T-helper 17 cell (primary cell): Measurements from ENCODE around the gene MRC2. TPM values are rescaled to one million over a fixed set of nuclear protein-coding genes. Genes with fewer than 3 reads are reported as not detected.
"Not testable (repeated sequence)": the region's sequence is repeated elsewhere in the genome, so short reads cannot be mapped to it uniquely, and the experiment has no call there.

ENCODE experiments used
- ATAC-seq: fragments of 150-1000 bp; cut with Tn5 transposase; 2 replicates; pipeline ENCODE4 v1.10.0; 2021; ENCODE audit warnings: mild to moderate bottlenecking, moderate library complexity
- DNase-seq, 3 donors: peaks; one replicate each; pipeline versions ENCODE4 v3.0.0 to v3.0.0-alpha.2; 2020 to 2021
- H3K9me3 ChIP-seq: one replicate; pipeline ENCODE4 v1.7.0; 2013; ENCODE audit warnings: low read length, mild to moderate bottlenecking; ENCODE audit not compliant: control insufficient read depth, poor library complexity, severe bottlenecking
- H3K27ac Mint-ChIP-seq: one replicate; pipeline ENCODE4 v1.8.0; 2022; ENCODE audit warnings: mild to moderate bottlenecking, moderate library complexity, mixed read lengths
- H3K27me3 Mint-ChIP-seq: one replicate; pipeline ENCODE4 v1.8.0; 2022; ENCODE audit warnings: mixed read lengths
- H3K36me3 Mint-ChIP-seq: one replicate; pipeline ENCODE4 v1.8.0; 2022; ENCODE audit warnings: low read depth, mixed read lengths
- H3K4me1 Mint-ChIP-seq: one replicate; pipeline ENCODE4 v1.8.0; 2022; ENCODE audit warnings: mild to moderate bottlenecking, mixed read lengths
- H3K4me3 Mint-ChIP-seq: one replicate; pipeline ENCODE4 v1.8.0; 2022; ENCODE audit warnings: mild to moderate bottlenecking, moderate library complexity, mixed read lengths
- total RNA-seq, 4 donors: library from RNA in 2 of 4; stranded (reverse) in 2 of 4; gene quantifications; one replicate each; pipeline ENCODE4 v1.2.3 and lab custom pipeline; 2022 to 2026

MRC2 gene
- total RNA-seq, 2 donors from 2014 or later: 4.3 to 4.4 TPM

DNA sequence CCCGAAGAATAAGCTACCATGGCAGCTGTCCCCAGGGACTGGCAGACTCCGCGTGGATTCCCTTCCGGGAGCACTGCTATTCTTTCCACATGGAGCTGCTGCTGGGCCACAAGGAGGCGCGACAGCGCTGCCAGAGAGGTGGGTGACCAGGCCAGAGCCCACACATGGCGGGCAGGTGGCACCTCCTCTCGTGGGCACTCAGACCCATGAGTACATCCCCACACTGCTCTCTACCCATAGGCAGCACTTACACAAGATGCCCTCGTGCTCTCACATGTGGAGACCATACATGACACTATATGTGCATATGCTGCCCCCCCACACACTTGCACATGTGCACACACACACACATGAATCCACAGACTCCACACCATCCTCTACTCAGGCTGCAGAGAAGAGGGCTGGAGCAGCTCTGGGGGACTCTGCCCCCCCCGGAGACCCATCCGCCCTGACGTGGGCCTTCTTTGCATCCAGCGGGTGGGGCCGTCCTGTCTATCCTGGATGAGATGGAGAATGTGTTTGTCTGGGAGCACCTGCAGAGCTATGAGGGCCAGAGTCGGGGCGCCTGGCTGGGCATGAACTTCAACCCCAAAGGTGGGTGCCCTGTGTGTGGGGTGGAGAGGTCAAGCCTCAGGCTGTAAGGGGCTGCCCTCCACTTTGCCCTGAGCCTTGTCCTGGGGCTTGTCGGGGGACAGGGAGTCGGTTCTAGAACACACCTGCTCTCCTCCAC lies 62.9 kb downstream of the MRC2 start:
- no peak for DNase-seq
- Mint-ChIP-seq H3K4me1 (peaks cover 3% of the 10 kb centered on the region), H3K4me3 (no peak overlapping the region), H3K27me3 (peaks cover 11% of the 10 kb centered on the region), H3K27ac (no peak overlapping the region), H3K36me3 (peaks cover 3% of the 10 kb centered on the region)
- no peak for ATAC-seq
- H3K9me3 ChIP-seq: no peaks in the 10 kb centered on the region

DNA sequence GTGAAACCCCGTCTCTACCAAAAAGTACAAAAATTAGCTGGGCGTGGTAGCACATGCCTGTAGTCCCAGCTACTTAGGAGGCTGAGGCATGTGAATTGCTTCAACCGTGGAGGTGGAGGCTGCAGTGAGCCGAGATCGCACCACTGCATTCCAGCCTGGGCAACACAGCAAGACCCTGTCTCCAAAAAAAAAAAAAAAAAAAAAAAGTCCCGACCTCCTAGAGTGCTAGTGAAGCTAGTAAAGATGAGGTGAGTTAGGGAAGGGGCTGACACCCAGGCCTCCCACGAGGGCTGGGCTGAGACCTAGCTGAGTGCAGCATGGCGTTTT lies 64.1 kb downstream of the MRC2 start:
- H3K36me3 Mint-ChIP-seq, H3K27ac Mint-ChIP-seq, ATAC-seq, H3K4me3 Mint-ChIP-seq, DNase-seq, H3K9me3 ChIP-seq, H3K4me1 Mint-ChIP-seq: not testable (repeated sequence)
- peaks cover 11% of the 10 kb centered on the region for H3K27me3 Mint-ChIP-seq

DNA sequence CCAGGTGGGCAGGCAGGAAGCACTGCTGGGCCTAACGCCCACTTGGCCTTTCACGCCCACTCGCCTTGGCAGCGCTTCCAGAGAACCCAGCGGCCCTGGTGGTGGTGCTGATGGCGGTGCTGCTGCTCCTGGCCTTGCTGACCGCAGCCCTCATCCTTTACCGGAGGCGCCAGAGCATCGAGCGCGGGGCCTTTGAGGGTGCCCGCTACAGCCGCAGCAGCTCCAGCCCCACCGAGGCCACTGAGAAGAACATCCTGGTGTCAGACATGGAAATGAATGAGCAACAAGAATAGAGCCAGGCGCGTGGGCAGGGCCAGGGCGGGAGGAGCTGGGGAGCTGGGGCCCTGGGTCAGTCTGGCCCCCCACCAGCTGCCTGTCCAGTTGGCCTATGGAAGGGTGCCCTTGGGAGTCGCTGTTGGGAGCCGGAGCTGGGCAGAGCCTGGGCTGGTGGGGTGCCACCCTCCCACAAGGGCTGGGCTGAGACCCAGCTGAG lies 64.7 kb downstream of the MRC2 start:
- H3K9me3 ChIP-seq: no peaks in the 10 kb centered on the region
- H3K36me3 Mint-ChIP-seq: peaks cover 3% of the 10 kb centered on the region
- no peak overlapping the region for H3K4me3 Mint-ChIP-seq
- H3K4me1 Mint-ChIP-seq: peaks cover 3% of the 10 kb centered on the region
- no peak overlapping the region for H3K27ac Mint-ChIP-seq
- H3K27me3 Mint-ChIP-seq: peaks cover 11% of the 10 kb centered on the region
- no peak for ATAC-seq
- DNase-seq: no peak

DNA sequence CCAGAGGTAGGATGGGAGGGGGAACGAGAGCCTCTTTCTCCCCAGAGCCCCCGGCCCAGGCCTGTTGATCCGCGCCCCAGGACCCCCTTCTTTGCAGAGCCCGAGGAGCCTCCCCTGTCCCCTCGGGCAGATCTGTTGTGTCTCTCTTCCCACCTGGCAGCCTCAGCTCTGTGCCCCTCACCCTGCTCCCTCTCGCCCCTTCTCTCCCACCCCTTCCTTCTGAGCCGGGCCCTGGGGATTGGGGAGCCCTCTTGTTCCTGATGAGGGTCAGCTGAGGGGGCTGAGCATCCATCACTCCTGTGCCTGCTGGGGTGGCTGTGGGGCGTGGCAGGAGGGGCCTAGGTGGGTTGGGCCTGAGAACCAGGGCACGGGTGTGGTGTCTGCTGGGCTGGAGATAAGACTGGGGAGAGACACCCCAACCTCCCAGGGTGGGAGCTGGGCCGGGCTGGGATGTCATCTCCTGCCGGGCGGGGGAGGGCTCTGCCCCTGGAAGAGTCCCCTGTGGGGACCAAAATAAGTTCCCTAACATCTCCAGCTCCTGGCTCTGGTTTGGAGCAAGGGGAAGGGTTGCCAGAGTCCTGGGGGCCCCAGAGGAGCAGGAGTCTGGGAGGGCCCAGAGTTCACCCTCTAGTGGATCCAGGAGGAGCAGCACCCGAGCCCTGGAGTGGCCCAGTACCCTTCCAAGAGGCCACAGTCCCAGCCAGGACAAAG lies 65.4 kb downstream of the MRC2 start:
- Mint-ChIP-seq H3K36me3 (peaks cover 3% of the 10 kb centered on the region), H3K4me3 (no peak overlapping the region), H3K4me1 (peaks cover 3% of the 10 kb centered on the region), H3K27me3 (peaks cover 11% of the 10 kb centered on the region), H3K27ac (no peak overlapping the region)
- ATAC-seq: no peak
- H3K9me3 ChIP-seq: no peaks in the 10 kb centered on the region
- no peak for DNase-seq

DNA sequence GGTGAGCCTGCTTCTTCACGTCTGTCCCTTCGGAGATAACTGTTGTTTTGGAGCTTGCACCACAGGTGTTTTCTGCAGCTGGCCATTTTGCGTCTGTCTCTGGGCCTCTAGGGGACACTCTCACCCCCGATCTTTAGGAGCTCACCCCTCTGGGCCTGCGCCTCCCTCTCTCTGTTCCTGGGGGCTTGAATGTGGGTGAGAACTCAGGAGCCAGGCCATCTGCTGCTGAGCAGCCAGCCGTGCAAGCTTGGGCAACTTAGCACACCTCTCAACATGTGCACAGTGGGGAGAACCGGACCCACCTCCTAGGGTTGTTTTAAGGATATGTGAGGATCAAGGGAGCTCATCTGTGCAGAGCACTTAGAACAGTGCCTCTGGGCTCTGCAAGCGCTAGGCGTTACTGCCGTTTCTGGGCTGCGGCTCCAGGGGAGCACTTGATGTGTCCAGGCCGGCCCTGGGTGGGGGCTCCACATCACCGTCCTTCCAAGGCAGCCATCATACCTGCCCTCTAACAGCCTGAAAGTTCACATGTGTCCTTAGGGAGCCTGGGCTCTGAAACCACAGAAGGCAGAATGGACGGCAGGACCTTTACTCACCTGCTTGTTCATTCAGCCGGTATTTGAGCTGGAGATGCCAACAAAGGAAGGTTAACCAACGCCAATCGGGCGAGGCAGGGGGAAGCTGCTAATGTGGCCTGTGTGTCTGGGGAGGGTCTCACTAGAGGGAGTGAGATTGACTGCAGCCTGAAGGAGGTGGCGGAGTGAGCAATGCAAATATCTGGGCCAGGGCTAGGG lies 66.3 kb downstream of the MRC2 start:
- H3K36me3 Mint-ChIP-seq: peaks cover 3% of the 10 kb centered on the region
- DNase-seq: no peak
- H3K9me3 ChIP-seq: no peaks in the 10 kb centered on the region
- no peak for ATAC-seq
- peaks cover 11% of the 10 kb centered on the region for H3K27me3 Mint-ChIP-seq
- H3K27ac Mint-ChIP-seq: peak overlapping the region; percentile 51
- no peak overlapping the region for H3K4me3 Mint-ChIP-seq
- H3K4me1 Mint-ChIP-seq: peaks cover 3% of the 10 kb centered on the region

DNA sequence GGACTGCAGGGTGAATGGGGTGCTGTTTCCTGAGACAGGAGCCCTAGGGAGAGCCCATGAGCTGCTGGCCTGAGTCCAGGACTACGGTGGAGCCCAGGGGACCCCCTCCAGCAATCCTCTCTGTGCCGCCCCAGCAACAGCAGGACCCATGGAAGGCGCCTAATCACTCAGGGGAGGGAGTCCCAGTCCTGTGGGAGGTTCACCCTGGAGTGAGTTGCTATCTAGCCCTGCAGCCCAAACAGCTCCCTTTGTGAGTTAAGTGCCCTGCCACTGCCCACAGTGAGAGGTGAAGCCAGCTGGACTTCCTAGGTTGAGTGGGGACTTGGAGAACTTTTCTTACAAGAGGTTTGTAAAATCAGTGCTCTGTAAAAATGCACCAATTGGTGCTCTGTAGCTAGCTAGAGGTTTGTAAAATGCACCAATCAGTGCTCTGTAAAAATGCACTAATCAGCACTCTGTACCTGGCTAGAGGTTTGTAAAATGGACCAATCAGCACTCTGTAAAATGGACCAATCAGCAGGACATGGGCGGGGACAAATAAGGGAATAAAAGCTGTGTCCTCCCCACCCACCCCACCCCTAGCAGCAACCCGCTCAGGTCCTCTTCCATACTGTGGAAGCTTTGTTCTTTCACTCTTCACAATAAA lies 67.7 kb downstream of the MRC2 start:
- not testable (repeated sequence) for H3K9me3 ChIP-seq, H3K27ac Mint-ChIP-seq, H3K4me1 Mint-ChIP-seq, DNase-seq, H3K36me3 Mint-ChIP-seq, ATAC-seq
- H3K4me3 Mint-ChIP-seq: peak overlapping the region; percentile 41
- peaks cover 11% of the 10 kb centered on the region for H3K27me3 Mint-ChIP-seq

DNA sequence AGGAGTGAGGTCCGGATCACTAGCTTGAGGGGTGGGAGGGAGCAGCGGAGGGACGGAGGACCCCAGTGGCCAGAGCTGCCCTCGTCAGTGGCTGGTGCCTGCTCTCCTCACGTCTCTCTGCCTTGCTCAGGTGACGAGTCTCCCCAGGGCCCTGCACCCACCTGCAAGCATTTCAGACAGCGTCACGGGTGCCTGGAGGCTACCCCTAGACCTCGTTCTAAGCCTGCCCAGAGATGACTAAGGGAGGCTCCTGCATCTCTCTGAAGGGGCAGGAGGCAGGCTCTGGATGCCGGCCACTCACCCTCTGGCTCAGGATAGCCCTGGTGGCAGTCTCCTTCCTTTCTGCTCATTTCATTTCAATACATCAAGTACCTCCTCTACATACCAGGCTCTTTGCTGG lies 68.8 kb downstream of the MRC2 start:
- Mint-ChIP-seq H3K27ac (no peak overlapping the region), H3K4me1 (peaks cover 3% of the 10 kb centered on the region), H3K27me3 (peaks cover 11% of the 10 kb centered on the region), H3K36me3 (peaks cover 3% of the 10 kb centered on the region), H3K4me3 (no peak overlapping the region)
- ATAC-seq (no peak), DNase-seq (no peak)
- H3K9me3 ChIP-seq: no peaks in the 10 kb centered on the region

DNA sequence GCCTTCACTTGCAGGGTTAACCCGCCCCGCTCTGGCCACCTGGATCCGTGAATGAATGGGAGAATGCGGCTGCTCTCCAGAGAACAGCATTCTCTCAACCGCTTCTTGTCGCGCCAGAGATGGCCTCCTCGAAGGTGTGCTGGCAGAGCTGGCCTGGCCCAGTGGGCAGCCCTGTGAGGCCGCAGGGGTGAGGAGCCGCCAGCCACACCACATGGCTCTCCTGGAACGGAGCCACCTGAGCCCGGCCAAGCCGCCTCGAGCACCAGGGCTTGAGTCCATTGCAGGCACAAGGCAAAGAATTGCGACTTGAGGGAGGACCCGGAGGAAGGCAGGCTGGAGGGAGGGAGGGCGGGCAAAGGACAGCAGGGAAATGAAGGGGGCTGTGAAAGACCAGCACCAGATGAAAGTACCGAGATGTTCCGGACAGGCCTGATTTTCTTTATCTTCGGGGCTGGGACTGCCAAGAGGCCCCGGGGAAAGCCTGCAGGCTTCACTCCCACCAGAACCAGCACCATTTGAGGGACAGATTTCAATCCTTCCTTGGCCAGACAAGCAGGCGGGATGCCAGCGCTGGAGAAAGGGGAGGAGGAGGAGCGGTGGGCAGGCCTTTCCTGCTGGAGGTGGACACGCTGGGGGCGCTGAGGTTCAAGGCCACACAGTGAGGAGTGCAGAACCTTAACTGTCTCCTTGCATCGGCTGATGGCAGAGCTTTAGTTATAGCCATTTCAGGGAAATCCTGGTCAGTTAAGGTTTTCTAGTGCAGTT lies 69.4 kb downstream of the MRC2 start:
- DNase-seq (no peak), ATAC-seq (no peak)
- H3K4me1 Mint-ChIP-seq: peaks cover 3% of the 10 kb centered on the region
- H3K36me3 Mint-ChIP-seq: peaks cover 3% of the 10 kb centered on the region
- no peak overlapping the region for H3K27ac Mint-ChIP-seq
- peaks cover 11% of the 10 kb centered on the region for H3K27me3 Mint-ChIP-seq
- no peaks in the 10 kb centered on the region for H3K9me3 ChIP-seq
- no peak overlapping the region for H3K4me3 Mint-ChIP-seq

DNA sequence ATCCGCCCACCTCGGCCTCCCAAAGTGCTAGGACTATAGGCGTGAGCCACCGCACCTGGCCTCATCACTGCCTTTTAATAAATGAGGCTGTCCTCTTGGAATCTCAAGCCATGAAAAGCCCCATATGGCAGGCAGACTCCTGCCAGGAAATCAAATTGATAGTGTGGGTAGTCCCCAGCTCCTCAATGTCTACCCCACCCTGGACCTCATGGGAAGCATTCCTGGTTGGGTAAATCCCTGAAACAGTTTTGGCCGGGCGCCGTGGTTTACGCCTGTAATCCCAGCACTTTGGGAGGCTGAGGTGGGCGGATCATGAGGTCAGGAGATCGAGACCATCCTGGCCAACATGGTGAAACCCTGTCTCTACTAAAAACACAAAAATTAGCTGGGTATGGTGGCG lies 71.0 kb downstream of the MRC2 start:
- not testable (repeated sequence) for H3K27ac Mint-ChIP-seq, ATAC-seq, H3K9me3 ChIP-seq, H3K4me3 Mint-ChIP-seq, H3K36me3 Mint-ChIP-seq, DNase-seq, H3K4me1 Mint-ChIP-seq
- H3K27me3 Mint-ChIP-seq: peaks cover 11% of the 10 kb centered on the region

DNA sequence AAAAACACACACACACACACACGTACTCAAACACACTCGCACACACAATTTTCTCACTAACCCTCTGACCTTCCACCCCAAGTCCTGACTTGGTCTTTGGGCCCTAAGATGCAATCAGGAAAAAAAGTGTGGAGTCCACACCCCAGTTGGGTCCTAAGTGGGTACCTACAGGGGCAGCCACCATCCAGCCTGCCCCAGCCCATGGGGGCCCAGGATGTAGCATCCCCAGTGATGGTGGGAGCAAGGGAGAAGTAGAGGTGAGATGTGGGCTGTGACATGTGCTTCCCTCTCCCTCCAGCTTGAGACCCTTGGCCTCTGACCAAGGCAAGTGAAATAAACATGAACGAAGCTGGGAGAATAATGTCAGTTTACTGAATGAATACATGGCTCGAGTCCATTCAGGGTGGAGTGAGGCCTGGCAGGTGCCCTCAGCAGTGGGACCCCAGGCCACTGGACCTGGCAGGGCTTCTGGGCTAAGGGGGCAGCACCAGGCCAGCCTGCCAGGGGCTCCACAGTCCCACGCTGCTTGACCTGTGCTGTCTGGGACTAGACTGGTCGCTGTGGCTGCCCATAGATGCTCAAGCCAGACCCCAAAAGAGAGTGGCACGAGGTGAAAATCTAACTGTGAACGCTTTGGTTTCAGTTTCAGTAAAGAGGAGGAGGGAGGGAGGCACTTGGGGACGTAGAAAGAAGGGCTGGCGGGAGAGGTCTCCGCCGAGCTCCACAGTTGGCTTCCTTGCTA lies 73.7 kb downstream of the MRC2 start:
- peaks cover 7% of the 10 kb centered on the region for H3K4me1 Mint-ChIP-seq
- no peaks in the 10 kb centered on the region for H3K27me3 Mint-ChIP-seq
- no peak overlapping the region for H3K4me3 Mint-ChIP-seq
- no peak overlapping the region for H3K27ac Mint-ChIP-seq
- ATAC-seq (no peak), DNase-seq (no peak)
- no peaks in the 10 kb centered on the region for H3K36me3 Mint-ChIP-seq
- no peaks in the 10 kb centered on the region for H3K9me3 ChIP-seq

DNA sequence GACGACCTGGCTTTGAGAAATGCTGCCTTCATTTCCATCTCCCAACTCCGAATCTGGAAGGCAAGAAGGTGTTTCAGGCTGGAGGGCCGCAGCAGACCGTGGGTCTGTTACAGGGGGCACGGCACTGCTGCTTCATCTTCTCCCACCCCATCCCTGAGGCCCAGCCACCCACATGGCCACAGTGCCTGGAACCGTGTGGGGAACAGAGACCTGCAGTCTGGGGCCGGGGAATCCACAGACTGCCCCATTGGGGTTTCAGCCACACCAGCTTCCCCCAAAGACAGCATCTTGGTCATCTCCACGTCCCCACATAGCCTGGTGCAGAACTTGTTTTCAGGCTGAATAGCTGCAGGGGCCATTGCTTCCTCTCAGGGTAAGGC lies 74.2 kb downstream of the MRC2 start:
- no peaks in the 10 kb centered on the region for H3K9me3 ChIP-seq
- peaks cover 7% of the 10 kb centered on the region for H3K4me1 Mint-ChIP-seq
- no peaks in the 10 kb centered on the region for H3K27me3 Mint-ChIP-seq
- H3K4me3 Mint-ChIP-seq: no peak overlapping the region
- ATAC-seq (no peak), DNase-seq (no peak)
- H3K27ac Mint-ChIP-seq: no peak overlapping the region
- H3K36me3 Mint-ChIP-seq: no peaks in the 10 kb centered on the region

DNA sequence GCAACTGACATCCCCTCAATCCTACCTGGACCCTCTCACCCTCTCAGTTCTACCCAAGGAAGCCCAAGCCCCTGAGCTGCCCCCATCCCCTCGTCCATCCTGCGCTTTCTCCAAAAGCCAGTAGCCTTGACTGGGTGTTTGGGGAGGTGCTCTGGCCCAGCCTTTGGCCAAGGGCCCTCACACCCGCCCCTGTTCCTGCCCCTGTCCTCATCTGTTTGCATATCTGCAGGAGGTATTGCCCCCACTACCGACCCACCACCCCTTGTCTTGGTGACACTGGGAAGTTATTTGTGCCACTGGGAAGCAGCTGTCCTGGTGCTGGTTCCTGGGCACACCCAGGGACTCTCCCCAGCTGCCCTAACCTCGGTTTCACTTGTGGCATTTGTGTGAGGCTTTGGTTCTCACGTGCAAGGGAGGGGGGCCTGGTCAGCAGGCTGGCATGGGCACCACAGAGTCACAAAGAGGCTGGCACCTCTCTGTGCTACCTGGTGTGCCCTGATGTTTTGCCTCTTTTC lies 75.3 kb downstream of the MRC2 start:
- Mint-ChIP-seq H3K4me1 (peaks cover 7% of the 10 kb centered on the region), H3K36me3 (no peaks in the 10 kb centered on the region), H3K27ac (no peak overlapping the region), H3K27me3 (no peaks in the 10 kb centered on the region), H3K4me3 (peak overlapping the region; percentile 50)
- no peaks in the 10 kb centered on the region for H3K9me3 ChIP-seq
- ATAC-seq (no peak), DNase-seq (no peak)
